HepG2 (cell line): Measurements from ENCODE around the gene OGFOD3. TPM values are rescaled to one million over a fixed set of nuclear protein-coding genes. Genes with fewer than 3 reads are reported as not detected.

Source experiments
- ATAC-seq: fragments of 200-7000 bp; cut with Tn5 transposase; 3 replicates; pipeline ENCODE4 v1.9.1; 2020; ENCODE audit warnings: mild to moderate bottlenecking, moderate library complexity
- BruUV-seq: library from RNA; stranded (reverse); fragments of 400-500 nt; replicated peaks from 2 replicates; lab custom pipeline; 2021; lab: Mats Ljungman, UMichigan
- CTCF ChIA-PET: fragments of 300-600 bp; formaldehyde crosslinking; extraction: SDS; loops from one replicate; lab custom pipeline; 2021; ENCODE audit warnings: low total read pairs, inconsistent platforms, low intra/inter-chr PET ratio; lab: Yijun Ruan, JAX
- POLR2A ChIA-PET: fragments of 350-600 bp; sonication (Branson Sonifier 250); formaldehyde crosslinking; loops from one replicate; lab custom pipeline; 2020; ENCODE audit warnings: antibody characterized with exemption, inconsistent platforms; lab: Yijun Ruan, JAX
- DNase-seq: peaks from one replicate; pipeline ENCODE4 v3.0.0-alpha.2; 2015; ENCODE audit warnings: low spot score
- FAIRE-seq: peaks from 3 replicates; lab custom pipeline; 2011; peaks lifted over from hg19 to GRCh38; lab: Jason Lieb, UNC
- H2AFZ ChIP-seq: one replicate; pipeline ENCODE4 v1.6.1; 2011; ENCODE audit warnings: low read length, inconsistent platforms
- H3K27ac ChIP-seq: fragments of 300-600 bp; 3 replicates; pipeline ENCODE4 v1.8.0; 2011; ENCODE audit warnings: mixed run types, mild to moderate bottlenecking, mixed read lengths, low read length, inconsistent platforms; ENCODE audit not compliant: insufficient read depth; ENCODE audit errors: extremely low read length
- H3K27me3 ChIP-seq, 2 experiments: fragments of 200-600 bp in 1 of 2; 2 replicates in 1 of 2; 3 replicates in 1 of 2; pipeline versions ENCODE4 v1.6.0 to v1.8.0; 2011; ENCODE audit warnings: low read length in 2 of 2, mild to moderate bottlenecking in 2 of 2, moderate library complexity in 2 of 2, inconsistent platforms in 1 of 2; ENCODE audit not compliant: insufficient read depth in 2 of 2, control insufficient read depth in 1 of 2
- H3K36me3 ChIP-seq, 2 experiments: fragments of 200-600 bp in 1 of 2; replicated peaks in 1 of 2; 2 replicates in 1 of 2; 3 replicates in 1 of 2; pipeline versions ENCODE4 v1.5.1 to v1.8.0; 2011; ENCODE audit warnings: low read length in 2 of 2, inconsistent platforms in 1 of 2; ENCODE audit not compliant: insufficient read depth in 2 of 2, control insufficient read depth in 1 of 2
- H3K4me1 ChIP-seq: 2 replicates; pipeline ENCODE4 v1.5.1; 2012; ENCODE audit warnings: low read length, inconsistent platforms; ENCODE audit not compliant: insufficient read depth
- H3K4me2 ChIP-seq: 2 replicates; pipeline ENCODE4 v1.6.0; 2011; ENCODE audit warnings: low read depth, low read length, inconsistent platforms
- H3K4me3 ChIP-seq, 3 experiments: fragments of 200-600 bp in 1 of 3; sonication (generic), shearing (Covaris generic) in 1 of 3; replicated peaks in 1 of 3; 2 replicates each; pipeline ENCODE4 v1.5.1; 2011 to 2016; ENCODE audit warnings: low read length in 3 of 3, inconsistent platforms in 2 of 3, low read depth in 2 of 3, mild to moderate bottlenecking in 2 of 3, control low read depth in 1 of 3, mixed read lengths in 1 of 3; ENCODE audit not compliant: insufficient read depth in 1 of 3
- H3K79me2 ChIP-seq: one replicate; pipeline ENCODE4 v1.6.1; 2011; ENCODE audit warnings: low read length, inconsistent platforms; ENCODE audit not compliant: insufficient read depth
- H3K9ac ChIP-seq: 2 replicates; pipeline ENCODE4 v1.6.0; 2011; ENCODE audit warnings: mild to moderate bottlenecking, low read depth, low read length, inconsistent platforms; ENCODE audit not compliant: insufficient read depth
- H3K9me3 ChIP-seq: 2 replicates; pipeline ENCODE4 v1.5.1; 2012; ENCODE audit warnings: mild to moderate bottlenecking, low read length
- H4K20me1 ChIP-seq: 2 replicates; pipeline ENCODE4 v1.6.0; 2011; ENCODE audit warnings: inconsistent platforms, mild to moderate bottlenecking, low read length, moderate library complexity; ENCODE audit not compliant: insufficient read depth
- AGO2 ChIP-seq: fragments of 200-400 bp; formaldehyde crosslinking; optimal IDR thresholded peaks from 2 replicates; pipeline ENCODE3; 2017; ENCODE audit warnings: mild to moderate bottlenecking, low read depth, low read length, moderate library complexity
- HDAC6 ChIP-seq: fragments of 200-600 bp; sonication (generic); IDR thresholded peaks from 2 replicates; pipeline ENCODE4 v1.7.0; 2017; ENCODE audit warnings: mild to moderate bottlenecking, antibody characterized with exemption, low read length, low read depth
- SALL2 ChIP-seq: sonication (generic); formaldehyde crosslinking; IDR thresholded peaks from 2 replicates; pipeline ENCODE4 v1.8.1; 2023; ENCODE audit warnings: mild to moderate bottlenecking, missing genetic modification reagents, inconsistent platforms
- TAF1 ChIP-seq: sonication (generic); formaldehyde crosslinking; IDR thresholded peaks from 2 replicates; pipeline ENCODE4 v1.4.0; 2020; ENCODE audit warnings: missing genetic modification reagents
- ZNF564 ChIP-seq: sonication (generic); formaldehyde crosslinking; IDR thresholded peaks from 2 replicates; pipeline ENCODE4 v1.8.1; 2023; ENCODE audit warnings: mild to moderate bottlenecking, missing genetic modification reagents
- WGBS: methylation state at CpG from one replicate; pipeline ENCODE4 v1.1.6; 2017; ENCODE audit warnings: low lambda C conversion rate; 5-methylcytosine and 5-hydroxymethylcytosine counted together
- in situ Hi-C: cut with HindIII; loops from 2 replicates; pipeline ENCODE4 v1.10.0; 2017; ENCODE audit warnings: low pct_unique_long_range_greater_than_20kb; ENCODE audit not compliant: extremely low pct_ligation_motif_present
- intact Hi-C: fragments of 100-400 bp; cut with micrococcal nuclease; formaldehyde crosslinking; loops from one replicate; pipeline ENCODE4 v1.10.0; 2022; ENCODE audit not compliant: unreplicated experiment
- polyA plus RNA-seq, 8 experiments: library from polyadenylated mRNA; depleted of rRNA in 3 of 8; stranded (reverse) in 7 of 8; unstranded in 1 of 8; fragments of >200 nt; fragmentation: Illumina TruSeq in 4 of 8; extraction: Trizol in 4 of 8; gene quantifications; 2 replicates each; pipeline versions ENCODE4 v1.2.1 to v1.2.3, GENCODE V29; 2011 to 2016; ENCODE audit warnings: low read depth in 4 of 8, missing spikeins in 1 of 8, mixed read lengths in 1 of 8; ENCODE audit not compliant: insufficient read depth in 1 of 8
- total RNA-seq, 5 experiments: library from RNA; depleted of rRNA; stranded (reverse); fragments of >200 nt; fragmentation: Illumina TruSeq; extraction: Trizol; gene quantifications; 2 replicates each; pipeline ENCODE4 v1.2.3, GENCODE V29; 2016; ENCODE audit warnings: low read depth in 1 of 5
- TF ChIP-seq, protein P1 (sequence below): sonication (generic); formaldehyde crosslinking; IDR thresholded peaks from 2 replicates; pipeline ENCODE4 v1.4.0; 2020; ENCODE audit warnings: missing genetic modification reagents, borderline replicate concordance
- TF ChIP-seq, protein P2 (sequence below): IDR thresholded peaks from 2 replicates; pipeline ENCODE4 v1.4.0; 2020; ENCODE audit warnings: mild to moderate bottlenecking, missing genetic modification reagents

Gene OGFOD3
- total and polyA plus RNA-seq, 2 of the 13 experiments (the other 11 are each of a cell fraction or from before 2014, with no cell fraction given) = 40.0 to 42.1 TPM

DNA sequence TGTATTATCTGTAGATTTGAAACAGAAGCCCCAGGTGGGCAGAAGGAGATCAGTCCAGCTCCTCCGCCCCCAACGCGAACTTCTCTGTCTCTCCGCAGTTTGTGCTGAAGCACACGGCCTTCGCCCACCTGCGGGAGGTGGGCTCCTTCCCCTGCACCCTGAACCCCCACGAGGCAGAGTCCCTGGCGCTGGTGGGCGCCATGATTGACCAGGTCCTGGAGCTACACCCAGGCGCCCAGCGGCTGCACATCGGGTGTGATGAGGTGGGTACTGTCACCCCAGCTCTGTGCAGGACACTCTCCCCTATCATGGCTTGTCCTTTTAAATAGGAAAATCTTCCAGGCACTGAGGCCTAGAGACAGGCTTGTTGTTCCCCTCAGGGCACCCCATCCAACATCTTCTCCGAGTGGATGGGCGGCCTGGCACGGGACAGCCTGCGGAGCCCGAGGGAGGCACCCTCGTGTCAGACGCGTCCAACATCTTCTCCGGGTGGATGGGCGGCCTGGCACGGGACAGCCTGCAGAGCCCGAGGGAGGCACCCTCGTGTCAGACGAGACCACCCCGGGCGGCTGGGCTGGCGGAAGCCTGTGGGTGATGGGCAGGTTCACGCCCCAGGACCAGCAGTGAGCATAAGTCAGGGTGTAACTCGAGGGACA, 15.3 kb upstream of the OGFOD3 start:
- no peaks in the 10 kb centered on the region for H3K9me3 ChIP-seq
- no peak overlapping the region for H3K9ac ChIP-seq
- H3K27ac ChIP-seq = no peak overlapping the region
- DNase-seq (no peak), FAIRE-seq (no peak), ATAC-seq (no peak)
- H3K27me3 ChIP-seq = no peaks in the 10 kb centered on the region
- H4K20me1 ChIP-seq = no peaks in the 10 kb centered on the region
- intact Hi-C loops (no loop called here), in situ Hi-C loops (no loop called here)
- TF ChIP-seq TAF1 = no peak
- TF ChIP-seq HDAC6 = no peak
- TF ChIP-seq SALL2 (CRISPR knock-in tag) = no peak
- TF ChIP-seq, protein P1, sequence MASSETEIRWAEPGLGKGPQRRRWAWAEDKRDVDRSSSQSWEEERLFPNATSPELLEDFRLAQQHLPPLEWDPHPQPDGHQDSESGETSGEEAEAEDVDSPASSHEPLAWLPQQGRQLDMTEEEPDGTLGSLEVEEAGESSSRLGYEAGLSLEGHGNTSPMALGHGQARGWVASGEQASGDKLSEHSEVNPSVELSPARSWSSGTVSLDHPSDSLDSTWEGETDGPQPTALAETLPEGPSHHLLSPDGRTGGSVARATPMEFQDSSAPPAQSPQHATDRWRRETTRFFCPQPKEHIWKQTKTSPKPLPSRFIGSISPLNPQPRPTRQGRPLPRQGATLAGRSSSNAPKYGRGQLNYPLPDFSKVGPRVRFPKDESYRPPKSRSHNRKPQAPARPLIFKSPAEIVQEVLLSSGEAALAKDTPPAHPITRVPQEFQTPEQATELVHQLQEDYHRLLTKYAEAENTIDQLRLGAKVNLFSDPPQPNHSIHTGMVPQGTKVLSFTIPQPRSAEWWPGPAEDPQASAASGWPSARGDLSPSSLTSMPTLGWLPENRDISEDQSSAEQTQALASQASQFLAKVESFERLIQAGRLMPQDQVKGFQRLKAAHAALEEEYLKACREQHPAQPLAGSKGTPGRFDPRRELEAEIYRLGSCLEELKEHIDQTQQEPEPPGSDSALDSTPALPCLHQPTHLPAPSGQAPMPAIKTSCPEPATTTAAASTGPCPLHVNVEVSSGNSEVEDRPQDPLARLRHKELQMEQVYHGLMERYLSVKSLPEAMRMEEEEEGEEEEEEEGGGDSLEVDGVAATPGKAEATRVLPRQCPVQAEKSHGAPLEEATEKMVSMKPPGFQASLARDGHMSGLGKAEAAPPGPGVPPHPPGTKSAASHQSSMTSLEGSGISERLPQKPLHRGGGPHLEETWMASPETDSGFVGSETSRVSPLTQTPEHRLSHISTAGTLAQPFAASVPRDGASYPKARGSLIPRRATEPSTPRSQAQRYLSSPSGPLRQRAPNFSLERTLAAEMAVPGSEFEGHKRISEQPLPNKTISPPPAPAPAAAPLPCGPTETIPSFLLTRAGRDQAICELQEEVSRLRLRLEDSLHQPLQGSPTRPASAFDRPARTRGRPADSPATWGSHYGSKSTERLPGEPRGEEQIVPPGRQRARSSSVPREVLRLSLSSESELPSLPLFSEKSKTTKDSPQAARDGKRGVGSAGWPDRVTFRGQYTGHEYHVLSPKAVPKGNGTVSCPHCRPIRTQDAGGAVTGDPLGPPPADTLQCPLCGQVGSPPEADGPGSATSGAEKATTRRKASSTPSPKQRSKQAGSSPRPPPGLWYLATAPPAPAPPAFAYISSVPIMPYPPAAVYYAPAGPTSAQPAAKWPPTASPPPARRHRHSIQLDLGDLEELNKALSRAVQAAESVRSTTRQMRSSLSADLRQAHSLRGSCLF (CRISPR knock-in tag) = no peak
- TF ChIP-seq AGO2 = peak; percentile 44
- TF ChIP-seq, protein P2, sequence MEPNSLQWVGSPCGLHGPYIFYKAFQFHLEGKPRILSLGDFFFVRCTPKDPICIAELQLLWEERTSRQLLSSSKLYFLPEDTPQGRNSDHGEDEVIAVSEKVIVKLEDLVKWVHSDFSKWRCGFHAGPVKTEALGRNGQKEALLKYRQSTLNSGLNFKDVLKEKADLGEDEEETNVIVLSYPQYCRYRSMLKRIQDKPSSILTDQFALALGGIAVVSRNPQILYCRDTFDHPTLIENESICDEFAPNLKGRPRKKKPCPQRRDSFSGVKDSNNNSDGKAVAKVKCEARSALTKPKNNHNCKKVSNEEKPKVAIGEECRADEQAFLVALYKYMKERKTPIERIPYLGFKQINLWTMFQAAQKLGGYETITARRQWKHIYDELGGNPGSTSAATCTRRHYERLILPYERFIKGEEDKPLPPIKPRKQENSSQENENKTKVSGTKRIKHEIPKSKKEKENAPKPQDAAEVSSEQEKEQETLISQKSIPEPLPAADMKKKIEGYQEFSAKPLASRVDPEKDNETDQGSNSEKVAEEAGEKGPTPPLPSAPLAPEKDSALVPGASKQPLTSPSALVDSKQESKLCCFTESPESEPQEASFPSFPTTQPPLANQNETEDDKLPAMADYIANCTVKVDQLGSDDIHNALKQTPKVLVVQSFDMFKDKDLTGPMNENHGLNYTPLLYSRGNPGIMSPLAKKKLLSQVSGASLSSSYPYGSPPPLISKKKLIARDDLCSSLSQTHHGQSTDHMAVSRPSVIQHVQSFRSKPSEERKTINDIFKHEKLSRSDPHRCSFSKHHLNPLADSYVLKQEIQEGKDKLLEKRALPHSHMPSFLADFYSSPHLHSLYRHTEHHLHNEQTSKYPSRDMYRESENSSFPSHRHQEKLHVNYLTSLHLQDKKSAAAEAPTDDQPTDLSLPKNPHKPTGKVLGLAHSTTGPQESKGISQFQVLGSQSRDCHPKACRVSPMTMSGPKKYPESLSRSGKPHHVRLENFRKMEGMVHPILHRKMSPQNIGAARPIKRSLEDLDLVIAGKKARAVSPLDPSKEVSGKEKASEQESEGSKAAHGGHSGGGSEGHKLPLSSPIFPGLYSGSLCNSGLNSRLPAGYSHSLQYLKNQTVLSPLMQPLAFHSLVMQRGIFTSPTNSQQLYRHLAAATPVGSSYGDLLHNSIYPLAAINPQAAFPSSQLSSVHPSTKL = no peak
- no peak for TF ChIP-seq ZNF564 (CRISPR knock-in tag)
- H3K4me2 ChIP-seq = no peak overlapping the region
- 92% methylated on average over 22 of the region's 32 CpGs for WGBS
- no TSS peak for BruUV-seq
- POLR2A ChIA-PET = no interaction called here
- H2AFZ ChIP-seq = no peak overlapping the region
- H3K4me3 ChIP-seq = no peak overlapping the region
- H3K4me1 ChIP-seq = no peaks in the 10 kb centered on the region
- CTCF ChIA-PET = no interaction called here
- H3K79me2 ChIP-seq = no peaks in the 10 kb centered on the region
- H3K36me3 ChIP-seq = peaks cover 10 to 12% of the 10 kb centered on the region in 2 experiments; a peak in 4 of 5 replicates
